GM10248 (cell line): Measurements from ENCODE around the gene ITIH4.

Experiments used
- CTCF ChIA-PET: fragments of 300-600 bp; sonication (Branson Sonifier 250); formaldehyde crosslinking; extraction: SDS; loops from one replicate; lab custom pipeline; 2021; ENCODE audit warnings: antibody characterized with exemption; lab: Yijun Ruan, JAX
- POLR2A ChIA-PET: fragments of 350-650 bp; sonication (Branson Sonifier 250); formaldehyde crosslinking; extraction: SDS; loops from one replicate; lab custom pipeline; 2020; ENCODE audit warnings: antibody characterized with exemption; lab: Yijun Ruan, JAX
- DNase-seq: peaks from one replicate; pipeline ENCODE4 v3.0.0; 2012; ENCODE audit errors: extremely low spot score
- CTCF ChIP-seq: IDR thresholded peaks from 2 replicates; pipeline ENCODE4 v1.5.1; 2012; ENCODE audit warnings: mild to moderate bottlenecking, low read depth; ENCODE audit errors: extremely low read depth, missing control alignments, control extremely low read depth

Gene ITIH4

GRCh38 chr3:52874160-52874701, 43.8 kb upstream of the ITIH4 start:
- POLR2A ChIA-PET, result no interaction called here
- CTCF ChIA-PET, result interaction anchor here (1.0 to 1.5 kb wide), 2 partner anchors 21 to 76 kb away, joined by 3 to 6 read pairs; no protein-coding TSS in a partner anchor
- DNase-seq, result no peak
- TF ChIP-seq CTCF, result no peak

GRCh38 chr3:52873433-52874159, 43.1 kb upstream of the ITIH4 start:
- no peak for TF ChIP-seq CTCF
- DNase-seq, result no peak
- CTCF ChIA-PET, result interaction anchor here (1.5 kb wide), 1 partner anchor 75 kb away, joined by 6 read pairs; no protein-coding TSS in a partner anchor
- POLR2A ChIA-PET, result no interaction called here

- ChIA-PET CTCF (interaction anchor here (0.8 to 1.8 kb wide), 3 partner anchors 18 to 63 kb away, joined by 3 to 4 read pairs (median 3); no protein-coding TSS in a partner anchor), POLR2A (no interaction called here)
- DNase-seq, result no peak
- TF ChIP-seq CTCF, result no peak
Measured at GRCh38 chr3:52872245-52872644, 41.8 kb upstream of the ITIH4 start.

GRCh38 chr3:52871761-52872160, 41.3 kb upstream of the ITIH4 start:
- no peak for DNase-seq
- ChIA-PET POLR2A (no interaction called here), CTCF (interaction anchor here (0.9 to 1.8 kb wide), 2 partner anchors 18 to 26 kb away, joined by 3 read pairs; no protein-coding TSS in a partner anchor)
- TF ChIP-seq CTCF, result no peak

DNA sequence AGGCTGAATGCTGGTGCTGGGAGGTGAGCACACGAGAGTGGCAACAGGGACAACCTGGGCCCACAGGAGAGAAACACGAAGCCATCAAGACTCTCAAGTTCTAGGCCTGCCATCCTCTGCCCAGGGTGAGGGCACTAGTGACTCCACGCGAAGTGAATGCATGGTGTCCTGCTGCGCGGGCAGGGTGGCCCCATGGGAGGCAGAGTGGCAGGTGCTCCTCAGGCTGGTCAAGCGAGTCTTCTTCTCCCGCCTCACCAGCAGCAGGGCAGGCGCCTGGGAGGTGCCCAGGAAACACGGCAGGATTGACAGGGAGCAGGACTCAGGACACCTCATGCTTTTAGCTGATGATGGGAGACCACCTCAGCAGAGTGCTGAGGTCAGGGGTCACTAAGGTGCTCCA, 40.0 kb upstream of the ITIH4 start:
- DNase-seq, result no peak
- no peak for TF ChIP-seq CTCF
- ChIA-PET POLR2A (no interaction called here), CTCF (no interaction called here)

DNA sequence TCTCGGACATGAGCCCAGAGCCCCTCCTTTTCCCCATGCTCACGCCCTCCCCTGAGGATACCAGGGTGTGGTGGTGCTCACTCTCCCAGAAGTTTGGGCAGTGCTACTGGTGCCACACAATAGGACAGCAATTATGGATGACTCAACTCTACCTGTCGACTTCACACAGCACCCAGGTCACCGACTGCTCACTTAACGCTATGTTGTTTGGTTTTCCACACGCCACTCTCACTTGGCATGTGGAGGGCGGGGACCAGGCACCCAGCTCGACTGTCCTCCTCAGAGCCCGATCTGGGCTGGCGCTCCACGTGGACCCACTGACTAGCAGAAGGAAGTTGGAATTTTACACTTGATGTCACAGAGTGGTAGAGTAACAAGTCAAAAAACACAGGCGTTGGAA, 36.0 kb upstream of the ITIH4 start:
- ChIA-PET CTCF (interaction anchor here (0.9 to 1.4 kb wide), 2 partner anchors 9 to 11 kb away, joined by 3 to 5 read pairs; no protein-coding TSS in a partner anchor), POLR2A (no interaction called here)
- no peak for DNase-seq
- TF ChIP-seq CTCF, result no peak
